ENCODE measurements around the gene KIAA1549.

KIAA1549 gene

DNA sequence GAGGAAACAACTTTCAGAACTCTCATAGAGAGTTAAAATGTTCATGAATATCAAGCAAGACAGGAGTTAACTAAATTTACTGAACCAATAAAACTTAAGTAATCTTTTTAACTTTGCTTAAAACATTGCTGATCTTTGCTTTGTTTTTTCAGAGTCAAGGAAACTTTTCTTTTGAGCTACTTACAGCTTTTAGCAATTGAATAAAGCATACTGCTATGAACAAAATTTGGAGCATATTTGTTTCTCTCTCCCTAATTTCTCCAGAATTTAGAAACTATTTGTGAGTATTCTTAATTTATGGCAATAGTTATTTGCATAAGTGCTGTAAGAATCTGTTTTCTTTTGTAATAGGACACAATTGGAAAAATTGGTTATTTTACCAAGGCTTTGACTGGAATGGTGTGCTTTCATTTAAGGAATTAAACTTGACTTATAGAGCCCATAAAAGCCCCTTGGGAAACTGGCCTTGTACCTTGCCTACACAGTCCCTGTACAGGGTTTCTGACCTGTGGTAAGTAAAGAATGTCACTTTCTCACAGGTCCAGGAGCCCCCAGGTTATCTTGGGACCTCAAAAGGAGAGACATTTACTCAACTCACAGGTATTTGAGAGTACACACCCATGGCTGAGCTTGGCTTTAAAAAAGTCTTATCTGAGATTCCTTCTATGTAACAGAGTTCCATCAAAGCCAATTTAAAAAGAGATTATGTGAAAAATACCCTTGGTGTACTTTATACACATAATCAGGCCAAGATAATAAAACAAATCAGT lies 23.3 kb upstream of the KIAA1549 start:
- Histone ChIP-seq H3K27ac (no peak overlapping the region), H3K4me3 (no peak overlapping the region), H4K20me1 (no peaks in the 10 kb centered on the region), H3K9ac (no peak overlapping the region), H3K27me3 (no peaks in the 10 kb centered on the region), H3K4me2 (no peak overlapping the region), H3K9me3 (peaks cover 20% of the 10 kb centered on the region; the same call in 1 of the 2 replicates), H3K36me3 (no peaks in the 10 kb centered on the region), H3K4me1 (no peaks in the 10 kb centered on the region)
- TF ChIP-seq Cebpa-rat (IDR thresholded peaks at IDR 0.05): no peak

- no peaks in the 10 kb centered on the region for H3K4me1 ChIP-seq
- no peak for TF ChIP-seq Cebpa-rat (IDR thresholded peaks at IDR 0.05)
- H3K27ac ChIP-seq: no peak overlapping the region
- no peak overlapping the region for H3K4me3 ChIP-seq
- H3K9me3 ChIP-seq: peaks cover 6% of the 10 kb centered on the region; the same call in 1 of the 2 replicates
- H3K36me3 ChIP-seq: no peaks in the 10 kb centered on the region
- no peak overlapping the region for H3K4me2 ChIP-seq
- H4K20me1 ChIP-seq: no peaks in the 10 kb centered on the region
- no peaks in the 10 kb centered on the region for H3K27me3 ChIP-seq
- H3K9ac ChIP-seq: no peak overlapping the region
Measured at GRCh38 chr7:138999414-138999813, 18.2 kb upstream of the KIAA1549 start.

- no peak overlapping the region for H3K27ac ChIP-seq
- H3K27me3 ChIP-seq: no peaks in the 10 kb centered on the region
- H3K4me2 ChIP-seq: no peak overlapping the region
- H3K4me3 ChIP-seq: no peak overlapping the region
- peaks cover 12% of the 10 kb centered on the region for H3K9me3 ChIP-seq
- H3K36me3 ChIP-seq: no peaks in the 10 kb centered on the region
- no peak for TF ChIP-seq Cebpa-rat (IDR thresholded peaks at IDR 0.05)
- no peaks in the 10 kb centered on the region for H4K20me1 ChIP-seq
- no peak overlapping the region for H3K9ac ChIP-seq
- H3K4me1 ChIP-seq: no peaks in the 10 kb centered on the region
Measured at GRCh38 chr7:138992052-138992531, 10.9 kb upstream of the KIAA1549 start.

- no peak for TF ChIP-seq Cebpa-rat (IDR thresholded peaks at IDR 0.05)
- H3K27me3 ChIP-seq: no peaks in the 10 kb centered on the region
- no peak overlapping the region for H3K27ac ChIP-seq
Measured at GRCh38 chr7:138987686-138988085, 6.5 kb upstream of the KIAA1549 start.

GRCh38 chr7:138982204-138982623 lies 1.0 kb upstream of the KIAA1549 start:
- Histone ChIP-seq H4K20me1 (peaks cover 14% of the 10 kb centered on the region; the same call in 1 of the 2 replicates), H3K4me3 (peak overlapping the region; percentile 93), H3K36me3 (peaks cover 4% of the 10 kb centered on the region; the same call in 1 of the 2 replicates), H3K27me3 (peaks cover 6% of the 10 kb centered on the region), H3K4me2 (peak overlapping the region; percentile 91), H3K27ac (no peak overlapping the region), H3K4me1 (peaks cover 26% of the 10 kb centered on the region), H3K9ac (peak overlapping the region; percentile 81; the same call in 1 of the 2 replicates), H3K9me3 (peaks cover 2% of the 10 kb centered on the region; the same call in 1 of the 2 replicates)
- no peak for TF ChIP-seq Cebpa-rat (IDR thresholded peaks at IDR 0.05)

More at GRCh38 chr7:138987686-138988085, 6.5 kb upstream of the KIAA1549 start:
- Histone ChIP-seq H3K4me1 (no peaks in the 10 kb centered on the region), H3K9me3 (peaks cover 13% of the 10 kb centered on the region), H3K36me3 (no peaks in the 10 kb centered on the region), H3K4me2 (no peak overlapping the region), H3K9ac (no peak overlapping the region), H3K4me3 (no peak overlapping the region), H4K20me1 (no peaks in the 10 kb centered on the region)

DNA sequence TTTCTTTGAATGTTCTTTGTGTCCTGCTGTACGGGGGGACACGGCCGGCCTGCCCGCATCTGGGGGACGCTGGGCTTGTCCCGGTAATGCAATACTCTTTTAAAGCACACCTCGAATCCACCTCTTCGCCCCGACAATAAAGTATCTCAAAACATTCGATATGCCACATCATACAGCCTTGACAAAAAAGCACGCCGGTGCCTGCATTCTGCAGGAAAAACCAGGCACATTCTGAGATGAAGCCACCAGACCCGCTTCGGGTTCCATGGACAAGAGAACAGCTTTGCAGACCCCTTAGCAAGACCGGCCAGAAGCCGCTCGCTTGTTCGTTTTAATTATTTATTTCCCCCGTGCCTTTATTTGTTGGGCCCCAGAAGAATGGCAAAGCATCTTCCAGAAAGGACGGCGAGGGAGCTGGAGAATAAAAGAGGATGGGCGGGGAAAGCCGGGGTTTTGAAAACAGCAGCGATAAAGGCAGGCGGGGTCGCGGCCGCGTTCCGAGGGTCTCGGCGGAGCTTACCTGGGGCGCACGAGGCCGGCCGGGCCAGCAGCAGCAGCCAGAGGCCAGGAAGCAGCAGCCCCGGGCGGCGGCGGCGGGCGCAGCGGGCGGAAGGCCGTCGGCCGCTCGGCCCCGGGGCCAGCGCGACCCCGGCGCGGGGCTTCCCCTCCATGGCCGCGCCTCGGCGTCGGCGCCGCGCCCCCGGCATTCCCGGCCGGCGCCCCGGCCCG lies 462 bp downstream of the KIAA1549 start:
- TF ChIP-seq Cebpa-rat (IDR thresholded peaks at IDR 0.05): no peak
- no peaks in the 10 kb centered on the region for H3K9me3 ChIP-seq
- peak overlapping the region; percentile 93 for H3K4me3 ChIP-seq
- peaks cover 6% of the 10 kb centered on the region for H3K27me3 ChIP-seq
- H3K36me3 ChIP-seq: peaks cover 4% of the 10 kb centered on the region; the same call in 1 of the 2 replicates
- peak overlapping the region; percentile 91 for H3K4me2 ChIP-seq
- peak overlapping the region; percentile 81 for H3K9ac ChIP-seq
- H4K20me1 ChIP-seq: peaks cover 14% of the 10 kb centered on the region; the same call in 1 of the 2 replicates
- H3K4me1 ChIP-seq: peaks cover 39% of the 10 kb centered on the region
- peak overlapping the region; percentile 74 for H3K27ac ChIP-seq

DNA sequence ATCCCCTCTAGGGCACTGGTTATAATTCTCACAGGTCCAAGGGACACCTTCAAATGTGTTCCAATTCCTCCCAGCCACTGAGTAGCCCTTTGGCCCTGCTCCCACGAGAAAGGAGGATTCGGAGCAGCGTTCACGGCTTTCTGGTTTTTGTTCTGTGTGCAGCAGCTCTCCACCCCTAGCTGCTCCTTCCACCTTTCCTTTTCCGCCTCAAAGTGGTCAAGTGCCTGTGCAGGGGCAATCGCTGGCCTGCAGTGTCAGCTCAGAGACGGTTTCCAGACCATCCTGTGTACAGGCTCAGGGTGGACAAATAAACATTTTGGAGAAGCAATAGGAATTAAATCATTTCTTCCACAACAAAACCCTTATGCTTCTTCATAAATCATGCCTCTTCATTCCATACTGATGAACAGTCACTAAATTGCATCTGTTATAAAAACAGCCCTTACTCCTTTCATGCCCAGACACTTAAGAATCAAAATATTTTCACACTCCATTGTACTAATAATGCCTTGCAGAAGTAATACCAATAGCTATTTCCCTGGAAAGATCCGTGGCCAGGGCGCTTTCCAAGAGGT lies 1.1 kb downstream of the KIAA1549 start:
- Histone ChIP-seq H4K20me1 (peaks cover 20% of the 10 kb centered on the region), H3K27ac (no peak overlapping the region), H3K4me3 (peak overlapping the region; percentile 93), H3K27me3 (peaks cover 6% of the 10 kb centered on the region), H3K9me3 (no peaks in the 10 kb centered on the region), H3K4me1 (peaks cover 46% of the 10 kb centered on the region), H3K4me2 (peak overlapping the region; percentile 91), H3K9ac (peak overlapping the region; percentile 81; the same call in 1 of the 2 replicates), H3K36me3 (peaks cover 4% of the 10 kb centered on the region; the same call in 1 of the 2 replicates)
- no peak for TF ChIP-seq Cebpa-rat (IDR thresholded peaks at IDR 0.05)

GRCh38 chr7:138979226-138979979 lies 1.8 kb downstream of the KIAA1549 start:
- no peaks in the 10 kb centered on the region for H3K9me3 ChIP-seq
- H3K4me2 ChIP-seq: peak overlapping the region; percentile 91
- H3K27ac ChIP-seq: no peak overlapping the region
- H3K36me3 ChIP-seq: peaks cover 4% of the 10 kb centered on the region; the same call in 1 of the 2 replicates
- peaks cover 26% of the 10 kb centered on the region for H4K20me1 ChIP-seq
- H3K4me1 ChIP-seq: peaks cover 52% of the 10 kb centered on the region
- H3K27me3 ChIP-seq: peaks cover 6% of the 10 kb centered on the region
- H3K4me3 ChIP-seq: peak overlapping the region; percentile 93; the same call in 1 of the 2 replicates
- H3K9ac ChIP-seq: peak overlapping the region; percentile 81; the same call in 1 of the 2 replicates
- TF ChIP-seq Cebpa-rat (IDR thresholded peaks at IDR 0.05): no peak
